Measurements from ENCODE around the gene KCNK15.

GRCh38 chr20:44771172-44771535 is 25.5 kb downstream of the KCNK15 start:
- TF ChIP-seq POLR2A (IDR thresholded peaks at IDR 0.05) (no peak), CTCF (IDR thresholded peaks at IDR 0.05) (no peak)

Data from Peyer's patch (tissue), 4 donors.